ENCODE data around the gene SYNGAP1. TPM values are rescaled to one million over a fixed set of nuclear protein-coding genes. Genes with fewer than 3 reads are reported as not detected.

Gene SYNGAP1
- total RNA-seq, 1 donor from 2014 or later = 6.5 TPM

DNA sequence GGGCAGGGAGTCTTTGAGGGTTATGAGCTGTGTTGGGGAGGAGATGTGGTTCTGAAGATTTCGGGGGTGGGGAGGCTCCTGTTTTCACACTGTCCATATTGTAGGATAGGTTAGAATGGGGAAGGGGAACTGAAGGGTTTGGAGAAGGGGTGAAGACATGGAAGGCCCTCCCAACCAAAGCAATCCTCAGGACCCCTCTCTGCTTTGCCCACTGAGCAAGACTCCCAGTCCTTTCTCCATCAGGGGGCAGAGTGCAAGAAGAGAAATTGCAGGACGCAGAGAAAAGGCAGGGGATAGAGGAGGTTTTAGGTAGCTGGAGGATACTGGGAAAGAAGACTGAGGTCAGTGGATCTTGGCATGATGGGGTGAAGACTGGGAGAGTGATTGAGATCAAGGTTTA lies 3.9 kb downstream of the SYNGAP1 start:
- TF ChIP-seq, protein P1, sequence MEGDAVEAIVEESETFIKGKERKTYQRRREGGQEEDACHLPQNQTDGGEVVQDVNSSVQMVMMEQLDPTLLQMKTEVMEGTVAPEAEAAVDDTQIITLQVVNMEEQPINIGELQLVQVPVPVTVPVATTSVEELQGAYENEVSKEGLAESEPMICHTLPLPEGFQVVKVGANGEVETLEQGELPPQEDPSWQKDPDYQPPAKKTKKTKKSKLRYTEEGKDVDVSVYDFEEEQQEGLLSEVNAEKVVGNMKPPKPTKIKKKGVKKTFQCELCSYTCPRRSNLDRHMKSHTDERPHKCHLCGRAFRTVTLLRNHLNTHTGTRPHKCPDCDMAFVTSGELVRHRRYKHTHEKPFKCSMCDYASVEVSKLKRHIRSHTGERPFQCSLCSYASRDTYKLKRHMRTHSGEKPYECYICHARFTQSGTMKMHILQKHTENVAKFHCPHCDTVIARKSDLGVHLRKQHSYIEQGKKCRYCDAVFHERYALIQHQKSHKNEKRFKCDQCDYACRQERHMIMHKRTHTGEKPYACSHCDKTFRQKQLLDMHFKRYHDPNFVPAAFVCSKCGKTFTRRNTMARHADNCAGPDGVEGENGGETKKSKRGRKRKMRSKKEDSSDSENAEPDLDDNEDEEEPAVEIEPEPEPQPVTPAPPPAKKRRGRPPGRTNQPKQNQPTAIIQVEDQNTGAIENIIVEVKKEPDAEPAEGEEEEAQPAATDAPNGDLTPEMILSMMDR (IDR thresholded peaks at IDR 0.05; ENCODE audit: borderline replicate concordance) = no peak
- DNase-seq = no peak
- H3K4me3 ChIP-seq = no peak overlapping the region
- H3K27ac ChIP-seq (replicated peaks) = no peak overlapping the region
- H3K36me3 ChIP-seq = no peaks in the 10 kb centered on the region
- no peaks in the 10 kb centered on the region for H3K27me3 ChIP-seq (ENCODE audit: low read depth)
- H3K9me3 ChIP-seq (replicated peaks) = no peaks in the 10 kb centered on the region
- intact Hi-C loops (cut with micrococcal nuclease) = no loop called here
- peaks cover 58% of the 10 kb centered on the region for H3K4me1 ChIP-seq

DNA sequence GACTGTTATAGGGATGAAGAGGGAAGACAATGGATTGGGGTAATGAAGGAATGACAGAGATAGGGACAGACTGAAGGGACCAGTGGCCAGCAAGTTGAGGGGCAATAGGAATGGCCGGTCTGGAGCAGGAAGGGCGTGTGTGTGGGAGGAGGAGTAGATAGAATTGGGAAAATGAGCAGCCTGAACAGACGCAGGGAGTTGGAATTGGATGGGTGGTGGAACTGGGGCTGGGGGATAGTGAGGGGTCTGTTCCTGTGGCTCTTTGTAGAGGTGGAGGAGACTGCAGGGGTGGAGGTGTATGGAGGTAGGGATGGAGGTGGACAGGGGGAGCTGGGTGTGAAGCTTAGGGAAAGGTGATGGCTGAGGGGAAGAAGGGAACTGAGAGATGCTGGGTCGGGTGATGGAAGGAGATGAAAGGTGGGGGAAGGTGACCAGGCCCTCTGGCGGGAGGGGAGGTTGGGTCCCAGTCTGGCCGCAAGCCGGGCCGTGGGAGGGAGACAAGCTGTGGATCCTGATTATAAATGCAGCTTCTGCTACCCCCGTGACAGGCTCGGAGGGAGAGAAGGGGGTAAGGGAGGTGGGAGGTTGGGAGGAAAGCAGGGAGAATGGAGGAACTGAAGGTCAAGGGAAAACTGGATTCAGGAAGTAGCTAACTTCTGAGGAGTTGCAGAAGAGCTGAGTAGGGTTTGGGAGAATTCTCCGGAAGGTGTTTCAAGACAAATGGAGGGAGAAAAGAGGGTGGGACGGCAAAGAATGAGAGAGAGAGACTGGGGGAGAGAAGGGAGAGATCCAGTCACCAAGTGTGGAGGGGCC lies 5.2 kb downstream of the SYNGAP1 start:
- Histone ChIP-seq H3K4me3 (peak overlapping the region; percentile 68), H3K9me3 (replicated peaks) (no peaks in the 10 kb centered on the region), H3K36me3 (no peaks in the 10 kb centered on the region), H3K4me1 (peaks cover 60% of the 10 kb centered on the region), H3K27ac (replicated peaks) (peak overlapping the region; percentile 93), H3K27me3 (ENCODE audit: low read depth) (no peaks in the 10 kb centered on the region)
- intact Hi-C loops (cut with micrococcal nuclease) = no loop called here
- no peak for DNase-seq
- TF ChIP-seq, protein P1 (IDR thresholded peaks at IDR 0.05; ENCODE audit: borderline replicate concordance) = no peak

DNA sequence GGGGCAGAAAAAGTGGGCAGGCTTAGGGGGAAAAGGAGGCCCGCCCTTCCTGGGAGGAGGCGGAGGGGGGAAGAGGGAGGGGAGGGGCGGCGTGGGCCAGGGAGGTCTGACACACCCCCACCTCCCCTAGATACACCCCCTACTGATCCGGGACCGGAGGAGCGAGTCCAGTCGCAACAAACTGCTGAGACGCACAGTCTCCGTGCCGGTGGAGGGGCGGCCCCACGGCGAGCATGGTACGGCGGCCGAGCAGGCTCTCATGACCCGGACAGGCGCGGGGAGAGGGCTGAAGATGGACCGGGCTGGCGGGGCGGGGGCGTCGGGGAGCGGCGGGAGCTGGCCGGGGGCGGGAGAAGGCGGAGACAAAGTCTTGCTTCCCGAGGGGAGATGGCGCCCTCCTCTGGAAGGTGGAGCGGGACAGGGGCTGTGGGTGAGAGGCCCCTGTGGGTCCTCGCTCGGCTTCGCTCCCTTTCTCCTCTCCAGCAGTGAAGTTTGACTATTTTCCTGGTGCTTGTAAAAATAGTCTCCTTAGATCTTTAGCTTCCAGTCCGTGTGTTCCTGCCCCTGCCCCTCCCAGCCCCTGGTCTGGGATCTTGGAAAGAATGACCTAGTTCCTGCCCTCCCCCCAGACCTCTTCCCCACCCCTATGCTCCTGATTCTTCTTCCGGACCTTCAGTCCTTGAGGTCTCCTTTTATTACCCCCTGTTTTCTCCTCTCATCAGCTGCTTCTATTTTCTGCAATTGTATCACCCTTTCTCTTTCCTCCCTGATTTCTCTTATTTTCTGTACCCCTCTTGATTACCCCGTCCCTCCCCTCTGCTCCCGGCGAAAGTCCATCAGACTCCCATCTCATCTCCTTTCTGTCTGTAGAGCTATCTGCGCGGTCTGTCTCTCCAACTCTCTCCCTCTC lies 6.1 kb downstream of the SYNGAP1 start:
- intact Hi-C loops (cut with micrococcal nuclease) = no loop called here
- H3K4me1 ChIP-seq = peaks cover 69% of the 10 kb centered on the region

DNA sequence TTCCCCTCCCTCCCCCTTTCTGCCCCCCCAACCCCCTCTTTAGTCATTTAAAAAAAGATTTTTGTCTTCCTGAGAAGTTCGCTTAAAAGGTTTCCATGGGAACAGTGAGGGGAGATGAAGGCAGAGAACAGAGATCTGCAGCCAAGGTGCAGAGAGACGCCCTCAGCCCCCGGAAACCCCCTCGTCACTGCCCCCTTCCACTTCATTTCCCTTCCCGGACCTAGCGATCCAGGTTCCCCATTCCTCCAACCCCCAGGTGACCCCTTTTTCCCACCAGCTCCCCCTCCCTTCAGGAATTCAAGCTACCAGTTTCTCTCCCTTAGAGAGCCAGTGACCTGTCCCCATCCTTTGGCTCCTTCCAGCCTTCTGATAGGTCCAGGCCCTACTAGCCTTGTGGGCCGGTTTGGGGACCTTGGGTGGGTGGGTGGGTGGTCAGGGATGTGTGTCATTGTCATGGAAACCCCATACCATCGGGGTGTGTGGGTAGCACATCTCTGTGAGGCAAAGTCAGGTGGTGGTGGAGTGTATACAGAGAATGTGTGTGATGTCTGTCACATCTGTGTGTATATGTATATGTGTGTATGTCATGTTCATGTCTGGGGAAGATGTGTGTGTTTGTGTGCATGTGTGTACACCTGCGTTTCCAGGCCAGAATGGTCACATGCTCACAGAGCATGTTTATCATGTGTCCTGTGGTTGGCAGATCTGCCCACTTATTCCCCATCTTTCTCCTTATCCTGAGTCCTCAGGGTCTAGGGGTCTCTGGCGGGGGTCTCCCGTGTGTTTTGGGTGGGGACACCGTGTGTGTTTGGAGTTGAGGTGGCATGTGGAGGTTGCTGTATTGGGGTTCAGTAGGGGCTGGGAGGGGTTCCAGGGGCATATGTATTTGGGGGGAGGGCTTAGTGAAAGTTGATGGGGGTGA lies 7.0 kb downstream of the SYNGAP1 start:
- no peak for DNase-seq
- Histone ChIP-seq H3K9me3 (replicated peaks) (no peaks in the 10 kb centered on the region), H3K27me3 (ENCODE audit: low read depth) (no peaks in the 10 kb centered on the region), H3K27ac (replicated peaks) (peak overlapping the region; percentile 93), H3K36me3 (no peaks in the 10 kb centered on the region), H3K4me1 (peaks cover 78% of the 10 kb centered on the region), H3K4me3 (peak overlapping the region; percentile 68)
- intact Hi-C loops (cut with micrococcal nuclease) = no loop called here
- TF ChIP-seq, protein P1 (IDR thresholded peaks at IDR 0.05; ENCODE audit: borderline replicate concordance) = no peak

More for the DNA sequence above, 6.1 kb downstream of the SYNGAP1 start:
- Histone ChIP-seq H3K27me3 (ENCODE audit: low read depth) (no peaks in the 10 kb centered on the region), H3K4me3 (peak overlapping the region; percentile 68), H3K36me3 (no peaks in the 10 kb centered on the region), H3K27ac (replicated peaks) (peak overlapping the region; percentile 93), H3K9me3 (replicated peaks) (no peaks in the 10 kb centered on the region)
- TF ChIP-seq, protein P1 (IDR thresholded peaks at IDR 0.05; ENCODE audit: borderline replicate concordance) = peak; percentile 74
- peak; percentile 86 for DNase-seq

All from left ventricle myocardium inferior (tissue), 1 donor.